Stimulated activated CD4-positive, alpha-beta T cell treated with anti-CD3 and anti-CD28 coated beads, TNF-alpha, amount 100 ng/mL, for 1 hour (primary cell): ENCODE measurements around the gene CCDC197.

Experiments used
- DNase-seq, 3 donors: peaks; one replicate each; pipeline ENCODE4 v3.0.0-alpha.2; 2020; ENCODE audit warnings: low read depth in 3 of 3, low spot score in 1 of 3

The CCDC197 gene

GRCh38 chr14:94041551-94042346 is 44.6 kb downstream of the CCDC197 start:
- no peak for DNase-seq

GRCh38 chr14:94042433-94043091 is 45.5 kb downstream of the CCDC197 start:
- no peak for DNase-seq

DNA sequence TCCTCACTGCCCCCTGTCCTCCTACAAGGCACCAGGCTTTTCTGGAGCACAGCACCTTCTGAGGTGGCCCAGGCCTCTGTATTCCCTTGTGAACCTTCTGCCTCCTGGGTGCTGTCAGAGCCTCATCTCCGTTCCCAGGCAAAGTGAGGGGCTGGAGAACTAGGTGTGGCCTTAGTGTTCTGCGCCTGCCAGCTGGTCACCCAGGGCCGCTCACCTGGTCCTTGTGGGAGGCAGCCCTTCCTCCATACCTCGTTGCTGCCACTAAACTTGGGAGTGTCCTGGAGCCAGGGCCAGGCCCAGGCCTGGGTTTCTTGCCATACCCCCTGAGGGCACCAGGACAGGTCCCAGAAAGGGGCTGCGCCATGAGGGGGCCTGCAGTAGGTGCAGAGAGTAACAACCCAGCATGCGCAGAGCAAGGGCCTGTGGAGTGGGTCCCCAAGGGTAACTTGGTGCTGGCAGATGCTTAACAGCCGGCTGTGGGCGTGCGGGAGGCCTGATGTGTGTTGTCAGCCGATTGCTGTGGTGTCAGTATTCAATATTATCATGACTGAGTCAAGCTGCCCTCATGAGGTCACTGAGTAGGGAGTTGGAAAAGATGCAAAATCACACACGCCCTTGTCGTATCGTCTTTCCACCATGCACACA is 46.1 kb downstream of the CCDC197 start:
- DNase-seq: no peak

DNA sequence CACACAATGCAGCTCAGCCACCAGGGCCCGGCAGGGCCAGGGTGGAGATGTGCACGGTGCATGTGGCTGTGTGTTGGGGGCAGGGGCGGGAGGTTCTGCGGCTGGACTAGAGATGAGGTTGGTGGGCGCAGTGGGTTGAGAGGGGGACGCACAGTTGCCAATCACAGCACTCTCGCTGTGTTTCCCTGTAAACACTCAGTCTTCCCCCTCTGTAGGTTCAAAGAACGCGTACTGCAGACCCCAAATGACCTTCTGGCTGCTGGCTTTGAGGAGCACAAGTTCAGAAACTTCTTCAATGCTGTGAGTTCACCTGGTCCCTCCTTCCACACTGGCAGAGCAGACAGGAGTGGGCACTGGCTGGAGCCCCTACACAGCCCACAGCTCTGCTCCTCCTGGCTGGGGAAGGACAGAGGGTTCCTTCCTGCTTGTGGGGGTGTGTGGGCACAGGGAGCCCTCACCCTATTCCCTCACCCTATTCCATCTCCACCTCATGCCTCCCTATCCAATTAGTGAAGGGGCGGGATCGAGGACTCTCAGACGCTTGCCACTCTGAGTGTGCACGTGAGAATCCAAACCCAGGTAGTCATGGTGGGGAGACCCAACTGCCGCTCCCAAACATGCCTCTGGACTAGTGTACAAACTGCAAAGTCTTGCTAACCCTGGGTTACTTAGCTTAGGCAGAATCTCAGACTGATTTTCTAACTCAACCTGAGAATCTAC is 46.8 kb downstream of the CCDC197 start:
- DNase-seq: no peak

GRCh38 chr14:94044476-94045091 is 47.5 kb downstream of the CCDC197 start:
- no peak for DNase-seq

DNA sequence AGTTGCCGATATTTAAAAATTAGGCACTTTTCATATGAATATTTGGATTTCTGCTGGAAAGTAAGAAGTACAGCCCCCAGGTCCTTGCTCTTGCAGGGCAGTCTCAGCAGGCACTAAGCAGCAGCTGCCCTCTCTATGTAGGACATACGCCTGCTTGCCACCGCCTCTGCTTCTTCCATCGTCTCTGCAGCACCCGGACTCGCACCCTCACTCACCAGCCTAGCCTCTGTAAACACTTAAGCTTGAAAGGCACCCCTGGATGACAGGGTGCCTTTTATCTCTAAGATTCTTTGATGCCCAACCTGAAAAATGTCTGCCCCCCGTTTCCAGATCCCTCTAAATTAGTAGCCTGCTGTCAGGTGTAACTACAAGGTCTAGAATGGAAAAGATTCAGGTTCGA is 48.0 kb downstream of the CCDC197 start:
- no peak for DNase-seq

DNA sequence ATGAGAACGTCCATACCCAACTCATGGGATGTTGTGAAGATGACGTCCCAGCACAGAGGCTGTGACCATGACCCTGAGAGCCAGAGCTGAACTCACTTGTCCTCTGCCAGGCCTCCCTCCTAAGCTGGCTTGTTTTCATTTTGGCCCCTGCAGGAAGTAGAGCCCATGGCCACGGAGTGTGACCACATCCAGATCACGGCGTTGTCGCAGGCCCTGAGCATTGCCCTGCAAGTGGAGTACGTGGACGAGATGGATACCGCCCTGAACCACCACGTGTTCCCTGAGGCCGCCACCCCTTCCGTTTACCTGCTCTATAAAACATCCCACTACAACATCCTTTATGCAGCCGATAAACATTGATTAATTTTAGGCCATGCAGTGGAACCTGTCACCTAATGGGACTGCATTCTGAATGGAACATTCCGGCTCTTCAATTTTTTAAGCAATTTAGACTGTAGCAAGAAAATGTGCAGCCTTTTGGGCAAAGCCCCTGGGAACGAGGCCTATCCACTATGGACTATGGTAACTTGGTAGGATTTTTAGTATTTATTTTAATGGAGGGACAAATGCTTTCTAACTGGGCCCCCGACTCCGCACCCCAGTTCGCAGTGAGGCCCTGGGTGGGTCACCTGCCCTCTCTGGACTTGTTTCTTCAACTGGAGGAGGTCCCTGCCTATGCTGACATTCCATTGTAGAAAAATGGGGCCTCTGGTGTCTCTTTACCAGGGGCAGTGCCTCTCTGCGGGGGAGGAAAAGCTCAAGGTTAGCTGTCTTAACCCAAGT is 48.7 kb downstream of the CCDC197 start:
- DNase-seq: no peak

DNA sequence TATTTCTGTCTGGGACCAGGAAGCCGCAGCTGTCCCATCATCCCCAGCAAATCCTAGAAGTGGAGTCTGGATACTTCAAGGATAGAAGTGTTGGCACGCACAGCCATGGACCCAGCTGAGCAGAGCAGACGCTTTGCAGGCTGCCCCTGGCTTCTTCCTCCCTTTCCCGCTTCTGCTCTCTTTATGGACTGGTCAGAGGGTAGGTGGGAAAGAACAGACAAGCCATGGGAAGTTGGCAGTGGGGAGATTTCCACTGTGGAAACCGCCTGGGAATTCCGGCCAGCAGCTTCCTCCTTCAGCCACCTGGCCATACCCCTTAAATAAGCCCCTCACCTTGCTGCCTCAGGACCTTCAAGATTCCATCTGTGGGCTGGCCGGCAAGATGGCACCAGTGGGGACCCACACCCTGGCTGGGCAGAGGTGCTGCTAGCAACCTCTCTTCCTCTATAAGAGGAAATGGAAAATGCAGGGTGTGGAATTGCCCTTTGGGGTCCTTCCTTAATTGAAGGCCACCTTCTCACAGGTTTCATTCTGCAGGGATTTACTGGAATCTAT is 49.7 kb downstream of the CCDC197 start:
- DNase-seq: no peak

GRCh38 chr14:94047581-94047980 is 50.5 kb downstream of the CCDC197 start:
- no peak for DNase-seq

- DNase-seq: no peak
These were observed 51.9 kb downstream of the CCDC197 start for GRCh38 chr14:94048691-94049624.

DNA sequence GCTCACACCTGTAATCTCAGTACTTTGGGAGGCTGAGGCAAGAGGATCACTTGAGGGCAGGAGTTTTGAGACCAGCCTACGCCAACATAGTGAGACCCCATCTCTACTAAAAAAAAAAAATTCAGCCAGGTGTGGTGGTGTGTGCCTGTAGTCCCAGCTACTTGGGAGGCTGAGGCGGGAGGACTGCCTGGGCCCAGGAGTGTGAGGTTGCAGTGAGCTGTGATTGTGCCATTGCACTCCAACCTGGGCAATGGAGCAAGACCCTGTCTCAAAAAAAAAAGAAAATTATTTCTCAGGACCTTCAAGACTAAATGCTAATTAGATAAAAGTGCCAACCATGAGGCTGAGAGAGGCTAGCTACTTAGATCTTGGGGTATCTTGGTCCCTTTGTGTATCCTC is 52.5 kb downstream of the CCDC197 start:
- DNase-seq: no peak

DNA sequence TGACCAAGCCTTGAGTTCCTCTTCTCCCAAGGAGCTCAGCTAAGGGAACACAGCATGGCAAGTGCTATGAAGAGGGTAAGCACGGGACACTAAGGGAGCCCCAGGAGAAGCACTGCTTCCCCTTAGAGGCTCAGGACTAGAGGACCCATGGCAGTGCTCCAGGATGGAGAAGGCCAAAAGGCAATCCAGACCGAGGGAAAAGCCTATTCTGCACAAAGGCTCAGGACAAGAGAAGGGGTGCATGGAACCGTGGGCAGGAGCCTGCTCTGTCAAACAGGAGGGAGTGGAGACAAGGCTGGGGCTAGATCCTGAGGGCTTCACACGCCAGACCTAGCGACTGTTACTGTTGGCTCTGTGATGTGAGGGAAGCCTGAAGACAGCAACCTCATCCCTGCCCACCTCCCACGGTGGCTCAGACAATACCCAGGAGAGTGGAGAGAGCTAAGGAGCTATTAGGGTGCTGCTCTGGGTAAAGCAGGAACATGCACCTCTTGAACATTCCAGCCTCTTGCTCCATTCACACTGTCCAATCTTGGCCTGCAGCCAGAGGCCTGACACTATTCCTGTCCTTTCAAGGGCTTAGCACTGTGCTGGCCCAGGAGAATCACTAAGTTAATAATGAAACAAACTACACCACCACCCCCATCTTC is 53.3 kb downstream of the CCDC197 start:
- DNase-seq: no peak

DNA sequence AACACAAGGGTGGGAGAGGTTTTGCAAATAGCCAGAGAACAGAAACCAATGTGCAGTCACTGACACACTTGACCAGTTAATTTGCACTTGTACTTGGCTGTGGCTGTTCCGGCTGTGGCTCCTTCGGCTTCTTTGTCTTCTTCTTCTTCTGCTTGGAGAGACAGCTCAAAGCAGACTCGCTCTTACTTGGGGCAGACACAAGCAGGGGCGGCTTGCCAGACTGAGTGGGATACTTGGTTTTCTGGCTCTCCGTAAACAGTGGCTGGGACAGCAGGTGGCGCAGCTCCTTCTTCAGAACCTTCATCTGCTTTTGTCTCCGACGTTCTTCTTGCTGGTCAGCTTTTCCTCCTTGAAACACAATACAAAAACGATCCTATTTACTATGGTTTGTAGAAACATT is 54.0 kb downstream of the CCDC197 start:
- DNase-seq: no peak

DNA sequence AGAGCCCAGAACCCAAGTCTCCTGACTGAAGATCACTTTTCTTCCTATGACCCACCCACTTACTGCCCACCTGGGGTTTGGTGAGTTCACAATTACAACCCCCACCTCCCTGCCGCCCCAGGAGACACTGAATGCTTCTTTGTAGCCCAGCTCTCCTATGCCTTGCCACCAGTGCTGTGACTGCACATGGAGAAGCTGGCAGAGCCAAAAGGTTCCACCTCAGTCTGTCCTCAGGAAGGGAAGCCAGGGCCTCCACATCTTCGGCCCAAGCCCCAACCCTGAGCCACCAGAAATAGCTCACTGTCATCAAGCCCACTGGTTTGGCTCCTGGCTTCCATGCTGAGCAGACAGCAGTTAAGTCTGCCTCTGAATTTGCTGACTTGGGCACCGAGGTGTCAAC is 54.7 kb downstream of the CCDC197 start:
- no peak for DNase-seq

- DNase-seq: no peak
These were observed 55.1 kb downstream of the CCDC197 start for GRCh38 chr14:94052199-94052598.

DNA sequence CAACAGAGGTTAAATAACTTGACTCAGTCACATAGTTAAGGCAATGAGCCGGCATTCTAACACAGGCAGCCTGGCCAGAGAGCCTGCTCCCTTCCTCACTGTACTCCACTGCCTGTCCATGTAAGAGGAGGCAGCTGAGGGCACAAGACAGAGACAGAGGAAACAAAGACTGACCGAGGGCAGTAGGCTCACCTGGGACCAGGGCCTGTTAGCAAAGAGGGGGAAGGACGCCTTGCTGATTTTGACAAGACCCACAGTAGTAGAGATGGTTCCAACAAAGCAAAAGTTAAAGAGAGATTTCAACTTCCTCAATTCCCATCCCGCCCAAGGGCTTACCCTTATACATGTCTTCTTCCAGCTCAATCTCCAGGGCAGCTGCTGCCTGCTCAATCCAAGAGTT is 55.6 kb downstream of the CCDC197 start:
- DNase-seq: no peak

GRCh38 chr14:94054401-94054800 is 57.3 kb downstream of the CCDC197 start:
- no peak for DNase-seq

GRCh38 chr14:94054936-94055335 is 57.8 kb downstream of the CCDC197 start:
- DNase-seq: no peak
